HepG2 (cell line): Measurements from ENCODE around the gene SLC9A8. TPM values are rescaled to one million over a fixed set of nuclear protein-coding genes. Genes with fewer than 3 reads are reported as not detected.

ENCODE experiments used
- HINFP ChIP-seq: sonication (generic); formaldehyde crosslinking; IDR thresholded peaks from 2 replicates; pipeline ENCODE4 v1.4.0; 2020; ENCODE audit warnings: low read depth, mild to moderate bottlenecking, missing genetic modification reagents
- IRF9 ChIP-seq: sonication (generic); formaldehyde crosslinking; IDR thresholded peaks from 2 replicates; pipeline ENCODE4 v1.8.0; 2022; ENCODE audit warnings: missing genetic modification reagents, mild to moderate bottlenecking, borderline replicate concordance
- NFE2L1 ChIP-seq: sonication (generic); formaldehyde crosslinking; IDR thresholded peaks from 2 replicates; pipeline ENCODE4 v1.4.0; 2020; ENCODE audit warnings: missing genetic modification reagents, mild to moderate bottlenecking, borderline replicate concordance
- TBX2 ChIP-seq: sonication (generic); formaldehyde crosslinking; IDR thresholded peaks from 2 replicates; pipeline ENCODE4 v1.5.0; 2020; ENCODE audit warnings: missing genetic modification reagents, mild to moderate bottlenecking, borderline replicate concordance
- TEAD3 ChIP-seq: optimal IDR thresholded peaks from 2 replicates; pipeline ENCODE3; 2016; ENCODE audit warnings: borderline replicate concordance
- ZBTB37 ChIP-seq: sonication (generic); formaldehyde crosslinking; IDR thresholded peaks from 2 replicates; pipeline ENCODE4 v1.4.0; 2020; ENCODE audit warnings: mild to moderate bottlenecking, missing genetic modification reagents
- ZMAT3 ChIP-seq: sonication (generic); formaldehyde crosslinking; conservative IDR thresholded peaks from 2 replicates; pipeline ENCODE4 v1.7.0; 2021; ENCODE audit warnings: missing genetic modification reagents
- ZNF746 ChIP-seq: sonication (generic); formaldehyde crosslinking; IDR thresholded peaks from 2 replicates; pipeline ENCODE4 v1.8.0; 2022; ENCODE audit warnings: mild to moderate bottlenecking, missing genetic modification reagents
- ZNF772 ChIP-seq: sonication (generic); formaldehyde crosslinking; IDR thresholded peaks from 2 replicates; pipeline ENCODE4 v1.5.0; 2020; ENCODE audit warnings: mild to moderate bottlenecking, missing genetic modification reagents
- polyA plus RNA-seq, 8 experiments: library from polyadenylated mRNA; depleted of rRNA in 3 of 8; stranded (reverse) in 7 of 8; unstranded in 1 of 8; fragments of >200 nt; fragmentation: Illumina TruSeq in 4 of 8; extraction: Trizol in 4 of 8; gene quantifications; 2 replicates each; pipeline versions ENCODE4 v1.2.1 to v1.2.3, GENCODE V29; 2011 to 2016; ENCODE audit warnings: low read depth in 4 of 8, missing spikeins in 1 of 8, mixed read lengths in 1 of 8; ENCODE audit not compliant: insufficient read depth in 1 of 8
- total RNA-seq, 5 experiments: library from RNA; depleted of rRNA; stranded (reverse); fragments of >200 nt; fragmentation: Illumina TruSeq; extraction: Trizol; gene quantifications; 2 replicates each; pipeline ENCODE4 v1.2.3, GENCODE V29; 2016; ENCODE audit warnings: low read depth in 1 of 5

The SLC9A8 gene
- total and polyA plus RNA-seq, 2 of the 13 experiments (the other 11 are each of a cell fraction or from before 2014, with no cell fraction given) = 4.1 to 7.4 TPM

- no peak for TF ChIP-seq NFE2L1 (CRISPR knock-in tag)
- peak; percentile 6 for TF ChIP-seq TEAD3 (CRISPR knock-in tag)
- TF ChIP-seq ZNF746 (CRISPR knock-in tag) = no peak
- peak; percentile 39; the same call in 1 of the 2 replicates for TF ChIP-seq TBX2 (CRISPR knock-in tag)
- 0 out of 2 replicates have a peak, but pooled peaks have one; percentile 21 for TF ChIP-seq ZBTB37 (CRISPR knock-in tag)
- TF ChIP-seq ZNF772 = 0 out of 2 replicates have a peak, but pooled peaks have one; percentile 32
- 0 out of 2 replicates have a peak, but pooled peaks have one; percentile 34 for TF ChIP-seq ZMAT3
- TF ChIP-seq IRF9 (CRISPR knock-in tag) = 0 out of 2 replicates have a peak, but pooled peaks have one; percentile 28
- TF ChIP-seq HINFP (CRISPR knock-in tag) = 0 out of 2 replicates have a peak, but pooled peaks have one; percentile 18
These were observed 43.5 kb upstream of the SLC9A8 start (continued) for GRCh38 chr20:49769048-49769581.
